Activated naive CD4-positive, alpha-beta T cell treated with anti-CD3 and anti-CD28 coated beads, Interleukin-2, amount 50 U/mL, for 16 hours (primary cell): Measurements from ENCODE around the gene NKIRAS2.

ENCODE experiments used
- DNase-seq: peaks from one replicate; pipeline ENCODE4 v3.0.0-alpha.2; 2020

Gene NKIRAS2

DNA sequence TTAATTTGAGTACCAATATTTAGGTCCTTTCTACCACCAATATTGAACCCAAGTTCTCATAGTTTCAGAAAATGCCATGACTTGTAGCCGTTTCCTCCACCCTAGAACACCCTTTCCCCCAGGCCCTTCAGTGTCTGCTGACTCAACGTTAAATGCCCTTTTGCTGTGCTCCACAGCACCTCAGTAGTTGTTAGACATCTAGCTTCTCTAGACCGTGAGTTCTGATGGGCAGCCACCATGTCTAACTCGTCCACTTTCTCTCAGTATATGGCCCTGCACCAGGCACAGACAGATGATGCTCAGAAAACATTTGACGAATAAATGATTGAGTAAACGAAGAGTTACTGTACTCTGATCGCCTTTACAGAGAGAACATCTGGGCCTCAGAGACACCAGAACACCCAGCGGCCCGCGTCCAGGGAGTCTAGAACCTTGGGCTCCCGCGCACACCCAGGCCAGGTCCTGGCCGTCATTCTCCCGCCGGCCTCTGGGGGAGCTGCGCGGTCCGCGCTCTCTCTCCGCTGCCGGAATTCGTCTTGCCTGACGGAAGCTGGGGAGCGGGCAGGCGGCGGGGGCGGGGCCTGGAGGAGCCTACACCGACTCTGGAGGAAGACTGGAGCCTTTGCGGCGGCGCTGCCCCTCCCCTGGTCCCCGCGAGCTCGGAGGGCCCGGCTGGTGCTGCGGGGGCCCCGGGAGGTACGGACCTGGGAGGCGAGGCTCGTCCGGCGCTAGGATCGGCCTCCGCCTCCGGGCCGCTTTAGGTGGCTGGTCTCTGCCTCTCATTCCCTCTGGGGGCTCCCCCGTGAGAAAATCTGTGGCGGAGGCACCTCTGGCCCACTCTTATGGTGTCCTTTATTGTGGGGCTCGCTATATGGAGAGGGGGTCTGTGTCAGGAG, at the start of gene NKIRAS2:
Gene NKIRAS2, plus strand, starts transcription at position 582 of the 896 bp plus-strand sequence. CDS start 1,488 bp downstream, outside the sequence.
- DNase-seq: peak; percentile 96

DNA sequence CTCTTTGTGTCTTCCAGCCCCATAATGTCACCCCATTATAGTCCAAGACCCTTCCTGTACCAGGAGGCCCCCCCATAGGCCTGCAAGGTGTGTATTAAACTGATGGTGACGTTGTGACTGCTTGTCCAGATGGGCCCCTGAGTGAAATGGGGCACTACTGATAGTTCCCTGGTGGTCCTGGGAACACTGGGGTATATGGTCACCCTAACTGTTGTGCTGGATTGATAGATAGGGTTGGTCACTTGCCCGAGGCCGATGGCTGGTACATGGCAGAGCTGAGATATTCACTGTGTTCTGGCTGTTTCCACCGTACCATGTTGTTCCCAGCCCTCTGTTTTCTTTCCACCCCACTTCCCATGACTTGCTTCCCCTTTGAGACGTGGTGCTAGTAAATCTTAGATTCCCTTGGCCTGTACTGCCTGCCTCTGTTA, 49.0 kb upstream of the NKIRAS2 start:
- no peak for DNase-seq

- DNase-seq: no peak
Observed at GRCh38 chr17:41971721-41972523, 48.0 kb upstream of the NKIRAS2 start.

DNA sequence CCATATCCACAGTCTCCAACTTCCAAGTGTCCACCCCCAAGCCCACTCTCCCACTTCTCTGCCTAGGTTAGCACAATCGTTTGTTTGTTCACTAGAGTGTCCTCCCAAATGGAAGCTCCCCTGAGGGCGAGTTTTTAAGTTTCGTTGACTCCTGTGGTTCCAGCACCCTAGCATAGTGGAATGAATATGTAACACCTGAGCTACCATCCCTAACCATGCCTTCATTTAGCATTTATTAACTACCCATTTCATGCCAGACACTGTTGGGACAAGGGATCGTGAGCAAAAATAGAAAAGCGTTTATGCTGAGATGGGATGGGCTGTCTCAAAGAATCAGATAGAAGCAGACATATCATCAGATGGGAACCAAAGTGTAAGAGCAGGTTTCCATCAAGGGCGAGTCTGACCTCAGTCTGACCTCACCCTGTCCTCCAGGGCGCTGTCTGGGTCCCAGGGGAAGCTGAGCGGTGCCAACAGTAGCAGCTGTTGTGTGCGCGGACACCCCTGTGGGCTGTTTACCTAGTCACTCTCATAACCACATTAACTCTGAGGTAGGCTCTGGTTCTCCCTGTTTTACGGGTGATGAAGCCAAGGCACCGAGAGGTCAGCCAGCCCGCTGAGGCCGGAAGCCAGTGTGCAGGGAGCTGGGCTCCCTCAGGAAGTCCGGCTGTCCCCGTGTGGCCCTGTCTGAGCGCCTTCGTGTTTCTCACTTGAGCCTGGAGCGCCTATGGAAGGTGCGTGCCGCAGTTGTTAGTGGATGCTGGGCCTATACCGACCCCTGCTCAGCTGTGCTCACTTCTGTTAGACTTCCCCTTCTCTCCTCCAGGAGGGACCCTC, 47.1 kb upstream of the NKIRAS2 start:
- DNase-seq: no peak

GRCh38 chr17:41973408-41973811, 46.5 kb upstream of the NKIRAS2 start:
- DNase-seq: no peak

- no peak for DNase-seq
Observed at GRCh38 chr17:41974031-41974430, 45.9 kb upstream of the NKIRAS2 start.

GRCh38 chr17:41974658-41975057, 45.2 kb upstream of the NKIRAS2 start:
- no peak for DNase-seq

GRCh38 chr17:41975099-41976083, 44.5 kb upstream of the NKIRAS2 start:
- no peak for DNase-seq

- DNase-seq: no peak
Observed at GRCh38 chr17:41976142-41976768, 43.6 kb upstream of the NKIRAS2 start.

DNA sequence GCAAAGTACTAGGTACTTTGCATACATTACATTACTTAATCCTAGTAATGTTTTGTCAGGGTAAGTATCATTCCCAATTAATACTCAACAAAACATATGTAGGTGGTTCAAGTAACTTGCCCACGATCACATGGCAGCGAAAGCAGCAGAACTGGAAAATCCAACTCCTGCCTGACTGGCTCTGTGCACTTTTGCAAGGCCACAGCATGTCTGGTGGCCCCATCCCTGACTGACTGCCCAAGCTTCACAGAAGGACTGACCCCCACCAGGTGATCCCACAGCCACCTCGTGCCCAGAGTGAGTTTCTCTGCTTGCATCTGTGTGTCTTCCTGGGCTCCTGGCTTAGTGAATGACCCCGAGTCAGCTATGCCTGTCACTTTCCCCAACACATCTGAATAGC, 41.9 kb upstream of the NKIRAS2 start:
- DNase-seq: no peak

DNA sequence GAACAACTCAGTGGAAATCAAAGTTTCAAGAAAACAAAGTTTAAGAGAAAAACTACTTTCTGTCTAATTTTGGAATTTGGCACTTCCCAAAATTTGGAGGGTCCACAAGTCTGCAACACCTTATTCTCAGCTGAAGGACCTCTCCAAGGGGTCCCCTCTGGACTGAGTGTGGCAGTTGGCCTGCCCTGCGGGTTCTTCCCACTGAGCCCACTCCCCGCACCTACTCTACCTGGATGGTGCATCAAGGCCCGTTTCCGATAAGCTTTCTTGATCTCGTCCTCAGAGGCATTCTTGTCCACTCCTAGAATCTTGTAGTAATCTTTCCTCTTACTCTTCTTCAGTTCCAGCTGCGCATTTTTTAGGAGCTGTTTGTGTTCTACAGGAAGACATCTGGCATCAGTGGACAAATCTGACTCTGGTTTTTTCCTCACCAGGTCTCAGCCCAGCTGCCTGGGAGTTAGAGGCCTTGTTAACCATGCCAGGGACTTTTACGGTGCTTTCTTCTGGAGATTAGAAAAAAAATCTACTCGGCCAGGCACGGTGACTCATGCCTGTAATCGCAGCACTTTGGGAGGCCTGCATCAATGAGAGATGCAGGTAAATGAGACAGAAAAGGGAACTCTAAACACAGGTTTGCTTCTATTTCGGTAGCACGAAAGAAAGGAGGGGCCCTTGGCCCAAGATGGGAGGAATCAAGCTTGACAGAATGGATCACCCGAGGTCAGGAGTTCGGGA, 37.7 kb upstream of the NKIRAS2 start:
- no peak for DNase-seq

DNA sequence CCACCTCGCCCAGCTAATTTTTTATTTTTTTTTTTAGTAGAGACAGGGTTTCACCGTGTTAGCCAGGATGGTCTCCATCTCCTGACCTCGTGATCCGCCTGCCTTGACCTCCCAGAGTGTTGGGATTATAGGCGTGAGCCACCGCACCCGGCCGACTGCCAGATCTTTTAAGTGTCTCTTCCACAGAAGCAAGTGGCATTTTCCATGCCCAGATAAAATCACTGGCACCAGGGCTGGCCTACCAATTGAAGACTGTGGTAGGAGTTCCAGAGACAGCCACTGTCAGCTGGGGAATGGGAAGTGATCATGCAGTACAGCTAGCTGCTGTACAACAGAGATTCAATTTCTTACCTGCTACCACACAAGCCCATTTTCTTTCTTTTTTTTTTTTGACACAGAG, 35.4 kb upstream of the NKIRAS2 start:
- no peak for DNase-seq

DNA sequence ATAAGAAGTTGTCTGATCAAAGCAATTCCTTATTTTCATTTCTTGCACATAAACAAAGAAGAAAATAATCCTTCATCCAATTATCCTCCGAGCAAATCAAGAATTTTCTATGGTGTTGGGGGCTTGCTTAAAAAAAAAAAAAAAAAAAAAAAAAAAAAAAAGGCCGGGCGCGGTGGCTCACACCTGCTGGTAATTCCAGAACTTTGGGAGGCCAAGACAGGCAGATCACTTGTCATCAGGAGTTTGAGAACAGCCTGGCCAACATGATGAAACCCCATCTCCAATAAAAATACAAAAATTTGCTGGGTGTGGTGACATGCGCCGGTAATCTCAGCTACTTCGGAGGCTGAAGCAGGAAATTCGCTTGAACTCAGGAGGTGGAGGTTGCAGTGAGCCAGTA, 34.0 kb upstream of the NKIRAS2 start:
- no peak for DNase-seq

- no peak for DNase-seq
Observed at GRCh38 chr17:41986634-41987033, 33.3 kb upstream of the NKIRAS2 start.

DNA sequence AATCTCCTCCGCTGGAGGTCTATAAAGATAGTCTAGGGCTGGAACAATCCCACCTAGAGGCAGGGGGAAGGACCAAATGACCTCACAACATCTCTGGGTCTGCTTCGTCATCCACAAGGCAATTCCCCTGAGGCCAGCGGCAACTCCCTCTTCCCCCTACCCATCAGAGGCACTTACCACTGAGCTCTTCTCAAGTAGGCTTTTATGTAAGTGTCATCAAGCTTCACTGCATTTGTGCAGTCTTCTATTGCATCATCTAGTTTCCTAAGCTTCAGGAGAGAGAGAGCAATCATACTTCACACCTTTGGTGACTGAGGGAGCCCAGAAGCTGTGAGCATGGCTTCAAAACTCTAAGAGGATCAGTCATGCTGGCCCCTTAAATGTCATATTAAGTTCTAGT, 32.2 kb upstream of the NKIRAS2 start:
- DNase-seq: no peak

- no peak for DNase-seq
Observed at GRCh38 chr17:41988418-41988817, 31.5 kb upstream of the NKIRAS2 start.

DNA sequence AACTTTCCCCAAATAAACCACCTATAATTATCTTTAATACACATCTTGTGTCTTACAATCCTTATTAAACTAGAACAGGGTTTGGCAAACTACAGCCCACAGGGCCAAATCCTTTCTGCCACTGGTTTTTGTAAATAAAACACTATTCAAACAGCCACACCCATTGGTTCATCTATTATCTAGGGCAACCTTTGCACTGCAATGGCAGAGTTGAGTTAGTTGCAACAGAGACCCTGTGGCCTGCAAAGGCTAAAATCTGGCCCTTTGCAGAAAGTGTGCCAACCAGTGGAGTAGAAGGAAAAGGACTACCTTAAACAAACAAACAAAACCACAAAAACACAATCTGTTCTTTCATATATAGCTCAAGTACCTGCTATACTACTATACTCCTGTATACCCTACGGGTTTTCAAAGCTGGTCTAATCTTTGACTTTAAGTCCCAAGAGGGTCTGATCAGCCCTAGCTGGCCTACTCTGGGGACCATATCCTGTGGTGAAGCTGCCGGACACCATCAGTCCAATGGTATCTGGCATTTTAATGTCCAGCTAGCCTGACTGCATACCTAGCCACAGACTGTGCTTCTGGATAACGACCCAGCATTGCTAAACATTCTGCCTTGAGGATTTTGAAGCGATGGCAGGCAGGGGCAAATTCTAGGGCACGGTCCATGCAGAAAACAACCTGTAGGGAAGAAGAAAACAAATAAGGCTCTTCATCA, 30.0 kb upstream of the NKIRAS2 start:
- DNase-seq: no peak

DNA sequence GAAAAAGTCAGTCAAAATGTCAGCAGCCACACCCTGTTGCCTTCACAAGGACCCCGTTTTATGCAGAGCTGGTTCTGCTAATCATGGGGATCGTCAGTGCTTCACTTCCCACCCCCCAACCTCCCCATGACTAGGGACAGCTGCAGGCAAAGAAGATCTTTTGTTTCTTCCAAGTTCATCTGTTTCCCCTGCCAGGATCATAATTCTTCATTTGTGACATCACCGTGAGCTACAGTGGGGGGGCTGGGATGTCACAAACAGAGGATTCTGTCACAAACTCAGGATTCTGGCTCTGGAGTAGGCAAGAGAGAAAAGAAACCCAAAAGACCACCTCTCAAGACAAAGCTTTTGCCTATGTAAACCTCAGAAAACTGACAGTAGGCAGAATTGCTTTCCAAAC, 27.3 kb upstream of the NKIRAS2 start:
- no peak for DNase-seq

DNA sequence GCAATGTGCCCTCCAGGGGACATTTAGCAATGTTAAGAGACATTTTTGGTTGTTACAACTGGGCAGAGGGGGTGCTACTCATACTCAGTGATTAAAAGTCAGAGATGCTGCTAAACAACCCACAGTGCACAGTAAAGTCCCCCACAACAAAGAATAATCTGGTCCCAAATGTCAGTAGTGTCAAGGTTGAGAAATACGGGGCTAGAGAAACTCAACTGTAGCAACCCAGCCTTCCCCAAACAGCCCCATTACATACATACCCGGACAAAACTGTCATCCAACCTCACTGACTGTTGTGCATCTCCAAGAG, 23.1 kb upstream of the NKIRAS2 start:
- no peak for DNase-seq

GRCh38 chr17:41998497-41998896, 21.4 kb upstream of the NKIRAS2 start:
- DNase-seq: no peak
